Neural progenitor cell (in vitro differentiated cells): ENCODE measurements around the gene TLL2. TPM values are rescaled to one million over a fixed set of nuclear protein-coding genes. Genes with fewer than 3 reads are reported as not detected.

Source experiments
- DNase-seq: peaks from one replicate; pipeline ENCODE4 v3.0.0-alpha.2; 2016; ENCODE audit warnings: low spot score
- H2AFZ ChIP-seq: fragments of 200-600 bp; sonication (generic); replicated peaks from 2 replicates; pipeline ENCODE4 v1.6.1; 2016; ENCODE audit warnings: antibody characterized with exemption
- H3F3A ChIP-seq: fragments of 200-600 bp; sonication (generic); 2 replicates; pipeline ENCODE4 v1.6.1; 2016; ENCODE audit warnings: antibody characterized with exemption, low read depth
- H3K27ac ChIP-seq: fragments of 200-600 bp; sonication (generic); 2 replicates; pipeline ENCODE4 v1.5.1; 2016; ENCODE audit warnings: mild to moderate bottlenecking
- H3K27me3 ChIP-seq: fragments of 200-600 bp; sonication (generic); 2 replicates; pipeline ENCODE4 v1.6.1; 2016; ENCODE audit warnings: mild to moderate bottlenecking, moderate library complexity
- H3K36me3 ChIP-seq: fragments of 200-600 bp; sonication (generic); 2 replicates; pipeline ENCODE4 v1.5.1; 2016
- H3K4me1 ChIP-seq: fragments of 200-600 bp; sonication (generic); 2 replicates; pipeline ENCODE4 v1.6.1; 2016; ENCODE audit warnings: mixed run types
- H3K4me2 ChIP-seq: fragments of 200-600 bp; sonication (generic); 2 replicates; pipeline ENCODE4 v1.6.1; 2016
- H3K4me3 ChIP-seq: fragments of 200-600 bp; sonication (generic); 2 replicates; pipeline ENCODE4 v1.5.1; 2016
- H3K79me2 ChIP-seq: fragments of 200-600 bp; sonication (generic); 2 replicates; pipeline ENCODE4 v1.6.1; 2016; ENCODE audit warnings: low read depth
- H3K9ac ChIP-seq: fragments of 200-600 bp; sonication (generic); 2 replicates; pipeline ENCODE4 v1.6.1; 2016
- H3K9me3 ChIP-seq: fragments of 200-600 bp; sonication (generic); 2 replicates; pipeline ENCODE4 v1.5.1; 2016; ENCODE audit warnings: low read depth
- H4K20me1 ChIP-seq: fragments of 200-600 bp; sonication (generic); 2 replicates; pipeline ENCODE4 v1.6.1; 2016; ENCODE audit warnings: low read depth
- H3K27ac Mint-ChIP-seq: 3 replicates; pipeline ENCODE4 v1.8.0; 2021; ENCODE audit warnings: mixed read lengths
- H3K27me3 Mint-ChIP-seq: 2 replicates; pipeline ENCODE4 v1.8.0; 2022; ENCODE audit warnings: low read depth, mild to moderate bottlenecking, inconsistent platforms, moderate library complexity, mixed read lengths; ENCODE audit not compliant: insufficient read depth
- H3K36me3 Mint-ChIP-seq: 3 replicates; pipeline ENCODE4 v1.8.0; 2021; ENCODE audit warnings: mixed read lengths
- H3K4me1 Mint-ChIP-seq: 3 replicates; pipeline ENCODE4 v1.8.0; 2021; ENCODE audit warnings: mixed read lengths
- H3K4me3 Mint-ChIP-seq: 3 replicates; pipeline ENCODE4 v1.8.0; 2021; ENCODE audit warnings: mild to moderate bottlenecking, moderate library complexity, mixed read lengths
- H3K9me3 Mint-ChIP-seq: 3 replicates; pipeline ENCODE4 v1.8.0; 2020; ENCODE audit warnings: mixed read lengths
- EZH2 ChIP-seq: fragments of 200-600 bp; sonication (generic); IDR thresholded peaks from 2 replicates; pipeline ENCODE4 v1.6.1; 2017; ENCODE audit warnings: antibody characterized with exemption, mild to moderate bottlenecking, moderate library complexity
- EZH2phosphoT487 ChIP-seq: fragments of 200-600 bp; sonication (generic); IDR thresholded peaks from 2 replicates; pipeline ENCODE4 v1.6.1; 2017; ENCODE audit warnings: antibody characterized with exemption
- total RNA-seq: library from RNA; depleted of rRNA; stranded (reverse); fragments of >200 nt; gene quantifications from 2 replicates; pipeline ENCODE4 v1.2.3, GENCODE V29; 2015; ENCODE audit warnings: low replicate concordance
- TF ChIP-seq, protein P1 (sequence below): fragments of 200-600 bp; sonication (generic); IDR thresholded peaks from 2 replicates; pipeline ENCODE4 v1.5.1; 2017; ENCODE audit warnings: antibody characterized with exemption, mild to moderate bottlenecking

The TLL2 gene
- total RNA-seq, 1 donor from 2014 or later = 0.22 TPM

DNA sequence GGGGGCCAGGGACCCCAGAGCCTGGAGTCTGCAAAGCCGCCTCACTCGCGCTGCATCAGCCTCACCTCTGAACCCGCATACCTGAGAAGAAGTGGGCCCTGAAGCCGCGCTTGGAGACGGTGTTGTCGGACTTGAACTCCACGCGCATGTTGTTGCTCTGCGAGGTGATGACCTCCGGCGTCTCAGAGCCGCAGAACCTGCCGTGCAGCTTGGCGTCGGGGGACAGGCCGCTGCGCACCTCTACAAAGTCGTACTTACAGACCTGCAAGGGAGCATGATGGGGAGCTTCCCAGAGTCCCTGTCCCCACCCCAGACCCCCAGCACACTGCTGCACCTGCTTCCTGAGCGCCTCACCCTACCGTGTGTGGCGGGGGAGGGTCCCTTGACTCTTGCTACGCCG, 129.2 kb downstream of the TLL2 start:
- no peak overlapping the region for H3K4me3 Mint-ChIP-seq
- H3K27me3 Mint-ChIP-seq = peaks cover 4% of the 10 kb centered on the region
- no peak for DNase-seq
- TF ChIP-seq, protein P1, sequence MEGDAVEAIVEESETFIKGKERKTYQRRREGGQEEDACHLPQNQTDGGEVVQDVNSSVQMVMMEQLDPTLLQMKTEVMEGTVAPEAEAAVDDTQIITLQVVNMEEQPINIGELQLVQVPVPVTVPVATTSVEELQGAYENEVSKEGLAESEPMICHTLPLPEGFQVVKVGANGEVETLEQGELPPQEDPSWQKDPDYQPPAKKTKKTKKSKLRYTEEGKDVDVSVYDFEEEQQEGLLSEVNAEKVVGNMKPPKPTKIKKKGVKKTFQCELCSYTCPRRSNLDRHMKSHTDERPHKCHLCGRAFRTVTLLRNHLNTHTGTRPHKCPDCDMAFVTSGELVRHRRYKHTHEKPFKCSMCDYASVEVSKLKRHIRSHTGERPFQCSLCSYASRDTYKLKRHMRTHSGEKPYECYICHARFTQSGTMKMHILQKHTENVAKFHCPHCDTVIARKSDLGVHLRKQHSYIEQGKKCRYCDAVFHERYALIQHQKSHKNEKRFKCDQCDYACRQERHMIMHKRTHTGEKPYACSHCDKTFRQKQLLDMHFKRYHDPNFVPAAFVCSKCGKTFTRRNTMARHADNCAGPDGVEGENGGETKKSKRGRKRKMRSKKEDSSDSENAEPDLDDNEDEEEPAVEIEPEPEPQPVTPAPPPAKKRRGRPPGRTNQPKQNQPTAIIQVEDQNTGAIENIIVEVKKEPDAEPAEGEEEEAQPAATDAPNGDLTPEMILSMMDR = no peak
- TF ChIP-seq EZH2phosphoT487 (no peak), EZH2 (no peak)
- Histone ChIP-seq H3K4me3 (no peak overlapping the region), H3F3A (no peaks in the 10 kb centered on the region), H3K79me2 (no peaks in the 10 kb centered on the region), H3K9me3 (no peaks in the 10 kb centered on the region), H3K27ac (no peak overlapping the region), H3K36me3 (no peaks in the 10 kb centered on the region), H3K9ac (no peak overlapping the region), H3K4me1 (no peaks in the 10 kb centered on the region), H2AFZ (no peak overlapping the region), H3K4me2 (no peak overlapping the region), H4K20me1 (no peaks in the 10 kb centered on the region), H3K27me3 (no peaks in the 10 kb centered on the region)
- H3K4me1 Mint-ChIP-seq = no peaks in the 10 kb centered on the region
- H3K27ac Mint-ChIP-seq = no peak overlapping the region
- no peaks in the 10 kb centered on the region for H3K9me3 Mint-ChIP-seq
- H3K36me3 Mint-ChIP-seq = no peaks in the 10 kb centered on the region

DNA sequence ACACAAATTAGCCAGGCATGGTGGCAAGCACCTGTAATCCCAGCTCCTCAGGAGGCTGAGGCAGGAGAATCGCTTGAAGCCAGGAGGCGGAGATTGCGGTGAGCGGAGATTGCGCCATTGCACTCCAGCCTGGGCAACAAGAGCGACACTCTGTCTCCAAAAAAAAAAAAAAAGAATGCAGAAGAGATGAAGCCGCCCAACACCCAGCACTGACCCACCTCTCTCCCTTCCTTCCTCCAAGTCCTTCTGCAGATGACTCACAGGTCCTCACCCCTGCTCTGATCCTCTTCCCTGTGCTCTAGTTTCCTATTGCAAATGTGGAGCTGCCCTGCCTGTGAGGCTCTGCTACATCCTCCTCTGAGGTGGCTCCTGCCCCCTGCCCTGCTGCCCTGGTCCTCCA, 132.9 kb downstream of the TLL2 start:
- H3K27ac ChIP-seq = no peak overlapping the region
- no peak overlapping the region for H2AFZ ChIP-seq
- H3K4me1 Mint-ChIP-seq = peaks cover 8% of the 10 kb centered on the region
- H4K20me1 ChIP-seq = no peaks in the 10 kb centered on the region
- no peak overlapping the region for H3K4me3 Mint-ChIP-seq
- no peaks in the 10 kb centered on the region for H3K79me2 ChIP-seq
- no peaks in the 10 kb centered on the region for H3K9me3 Mint-ChIP-seq
- no peaks in the 10 kb centered on the region for H3K36me3 ChIP-seq
- no peaks in the 10 kb centered on the region for H3K9me3 ChIP-seq
- no peak for DNase-seq
- no peak overlapping the region for H3K4me2 ChIP-seq
- no peak overlapping the region for H3K9ac ChIP-seq
- no peaks in the 10 kb centered on the region for H3K4me1 ChIP-seq
- H3K36me3 Mint-ChIP-seq = no peaks in the 10 kb centered on the region
- TF ChIP-seq EZH2 = no peak
- TF ChIP-seq, protein P1 = no peak
- no peak for TF ChIP-seq EZH2phosphoT487
- no peaks in the 10 kb centered on the region for H3F3A ChIP-seq
- H3K27ac Mint-ChIP-seq = no peak overlapping the region
- H3K27me3 Mint-ChIP-seq = peaks cover 6% of the 10 kb centered on the region
- H3K27me3 ChIP-seq = no peaks in the 10 kb centered on the region
- no peak overlapping the region for H3K4me3 ChIP-seq

DNA sequence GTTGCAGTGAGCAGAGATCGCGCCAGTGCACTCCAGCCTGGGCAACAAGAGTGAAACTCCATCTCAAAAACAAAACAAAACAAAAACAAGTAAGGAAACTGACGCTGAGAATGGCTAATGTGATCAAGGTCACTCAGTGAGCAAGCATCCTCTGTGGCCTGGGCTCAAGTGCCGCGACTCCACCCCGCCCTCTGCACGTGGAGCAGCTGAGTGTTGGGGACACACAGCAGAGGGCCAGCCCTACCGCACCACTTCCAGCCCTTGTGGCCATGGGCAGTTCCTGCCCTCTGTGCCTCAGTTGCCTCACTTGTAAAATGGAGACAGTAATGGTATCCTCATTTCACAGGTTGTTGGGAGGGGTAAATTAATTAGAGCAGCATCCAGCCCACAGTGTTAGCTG, 134.0 kb downstream of the TLL2 start:
- H3K27ac Mint-ChIP-seq = no peak overlapping the region
- no peaks in the 10 kb centered on the region for H3K9me3 Mint-ChIP-seq
- Histone ChIP-seq H3K4me2 (no peak overlapping the region), H3K4me3 (no peak overlapping the region), H3F3A (no peaks in the 10 kb centered on the region), H3K36me3 (no peaks in the 10 kb centered on the region), H3K27me3 (no peaks in the 10 kb centered on the region), H3K79me2 (no peaks in the 10 kb centered on the region), H3K27ac (no peak overlapping the region), H3K9me3 (no peaks in the 10 kb centered on the region), H2AFZ (no peak overlapping the region), H3K4me1 (no peaks in the 10 kb centered on the region), H3K9ac (no peak overlapping the region), H4K20me1 (no peaks in the 10 kb centered on the region)
- TF ChIP-seq, protein P1 = no peak
- TF ChIP-seq EZH2 = no peak
- no peak for TF ChIP-seq EZH2phosphoT487
- H3K4me1 Mint-ChIP-seq = peaks cover 15% of the 10 kb centered on the region
- no peaks in the 10 kb centered on the region for H3K36me3 Mint-ChIP-seq
- no peak overlapping the region for H3K4me3 Mint-ChIP-seq
- H3K27me3 Mint-ChIP-seq = peaks cover 4% of the 10 kb centered on the region
- DNase-seq = no peak

DNA sequence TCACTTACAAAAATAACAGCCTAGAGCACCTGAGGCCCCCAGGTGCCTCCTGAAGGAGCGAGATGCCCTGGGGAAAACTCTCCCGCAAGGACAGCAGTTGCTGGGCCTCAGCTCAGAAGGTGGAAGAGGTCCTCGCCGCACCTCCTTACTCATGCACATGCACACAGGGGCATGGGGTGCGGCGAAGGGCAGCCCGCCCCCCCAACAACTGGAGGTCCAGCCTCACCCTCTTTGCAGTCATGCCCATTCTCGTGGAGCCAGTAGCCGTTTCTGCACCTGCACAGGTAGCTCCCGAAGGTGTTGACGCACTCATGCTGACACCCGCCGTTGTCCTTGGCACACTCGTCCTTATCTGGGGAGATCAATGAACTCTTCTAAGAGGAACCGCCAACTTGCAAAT, 135.0 kb downstream of the TLL2 start:
- no peak overlapping the region for H2AFZ ChIP-seq
- H3K79me2 ChIP-seq = no peaks in the 10 kb centered on the region
- peaks cover 7% of the 10 kb centered on the region for H3K27me3 Mint-ChIP-seq
- peaks cover 10% of the 10 kb centered on the region for H3K27me3 ChIP-seq
- H3K36me3 Mint-ChIP-seq = no peaks in the 10 kb centered on the region
- no peaks in the 10 kb centered on the region for H3K9me3 ChIP-seq
- H3K4me2 ChIP-seq = no peak overlapping the region
- no peaks in the 10 kb centered on the region for H3K36me3 ChIP-seq
- H3K4me1 Mint-ChIP-seq = peaks cover 17% of the 10 kb centered on the region
- H4K20me1 ChIP-seq = no peaks in the 10 kb centered on the region
- no peaks in the 10 kb centered on the region for H3K9me3 Mint-ChIP-seq
- TF ChIP-seq EZH2 (no peak), EZH2phosphoT487 (no peak)
- TF ChIP-seq, protein P1 = no peak
- no peaks in the 10 kb centered on the region for H3K4me1 ChIP-seq
- H3K9ac ChIP-seq = no peak overlapping the region
- DNase-seq = no peak
- H3K27ac ChIP-seq = no peak overlapping the region
- no peak overlapping the region for H3K4me3 Mint-ChIP-seq
- H3K4me3 ChIP-seq = no peak overlapping the region
- no peak overlapping the region for H3K27ac Mint-ChIP-seq
- H3F3A ChIP-seq = no peaks in the 10 kb centered on the region
